Activated T-cell treated with anti-CD3 and anti-CD28 coated beads for 1 hour (primary cell): ENCODE measurements around the gene ULK1.
"Not testable (repeated sequence)": the region's sequence is repeated elsewhere in the genome, so short reads cannot be mapped to it uniquely, and the experiment has no call there.

Experiments
- DNase-seq: peaks from one replicate; pipeline ENCODE4 v3.0.0-alpha.2; 2020; ENCODE audit warnings: low read depth

The ULK1 gene

DNA sequence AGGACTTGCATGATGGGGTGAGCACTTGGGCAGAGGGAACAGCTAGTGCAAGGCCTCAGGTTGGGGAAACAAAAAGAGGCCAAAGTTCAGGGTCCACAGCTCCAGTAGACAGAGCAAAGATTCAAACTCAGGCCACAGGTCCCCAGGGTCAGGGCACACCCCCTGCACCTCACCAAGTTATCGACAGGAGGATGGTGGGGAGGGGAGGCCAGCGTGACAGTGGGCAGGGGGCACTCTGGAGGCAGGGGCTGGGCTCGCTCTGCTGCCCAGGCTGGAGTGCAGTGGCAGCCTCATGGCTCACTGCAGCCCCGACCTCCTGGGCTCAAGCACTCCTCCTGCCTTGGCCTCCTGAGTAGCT is 32.4 kb upstream of the ULK1 start:
- DNase-seq: no peak

DNA sequence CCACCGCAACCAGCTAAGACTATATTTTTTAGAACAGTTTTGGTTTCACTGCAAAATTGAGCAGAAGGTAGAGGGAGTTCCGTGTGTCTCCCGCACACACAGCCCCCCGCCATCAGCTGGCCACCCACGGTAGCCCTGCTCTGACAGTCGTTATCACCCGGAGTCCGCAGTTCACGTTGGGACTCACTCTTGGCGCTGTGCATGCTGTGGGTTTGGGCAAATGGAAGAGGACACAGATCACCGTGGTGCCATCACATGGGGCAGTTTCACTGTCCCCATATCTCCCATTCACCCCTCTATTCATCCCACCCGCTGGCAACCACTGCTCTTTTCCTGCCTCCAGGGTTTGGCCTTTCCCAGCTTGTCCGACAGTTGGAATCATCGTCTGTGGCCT is 31.8 kb upstream of the ULK1 start:
- DNase-seq: no peak

DNA sequence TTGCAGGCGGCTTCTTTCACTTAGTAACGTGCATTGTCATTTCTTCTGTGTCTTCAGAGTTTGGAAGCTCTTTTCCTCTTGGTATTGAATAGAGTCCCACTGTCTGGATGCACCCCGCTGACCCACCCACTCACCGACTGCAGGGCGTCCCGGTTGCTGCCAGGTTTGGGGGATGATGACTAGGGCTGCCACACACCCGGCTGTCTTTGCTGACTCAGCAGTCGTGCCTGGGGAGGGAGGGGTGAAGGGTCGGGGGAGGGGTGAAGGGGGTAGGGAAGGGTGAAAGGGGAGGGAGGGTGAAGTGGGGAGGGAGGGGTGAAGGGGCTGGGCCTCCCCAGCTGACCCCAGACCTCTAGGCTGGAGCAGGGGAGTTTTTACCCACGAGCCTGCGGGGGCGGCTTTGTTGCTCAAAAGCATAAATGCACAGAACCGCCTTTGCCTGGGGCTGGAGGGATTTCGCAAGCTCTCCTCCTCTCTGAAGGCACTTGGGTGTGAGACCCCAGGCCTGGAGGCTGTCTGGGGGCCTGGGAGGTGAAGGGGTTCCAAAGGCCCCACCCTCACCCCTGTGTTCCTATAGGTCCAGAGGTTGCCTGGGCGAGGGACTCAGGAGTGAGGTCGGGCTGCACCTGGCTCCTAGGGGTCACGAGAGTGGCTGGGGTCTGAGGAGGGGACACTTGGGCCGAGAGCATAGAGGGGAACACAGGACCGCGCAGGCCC is 31.3 kb upstream of the ULK1 start:
- DNase-seq: no peak

DNA sequence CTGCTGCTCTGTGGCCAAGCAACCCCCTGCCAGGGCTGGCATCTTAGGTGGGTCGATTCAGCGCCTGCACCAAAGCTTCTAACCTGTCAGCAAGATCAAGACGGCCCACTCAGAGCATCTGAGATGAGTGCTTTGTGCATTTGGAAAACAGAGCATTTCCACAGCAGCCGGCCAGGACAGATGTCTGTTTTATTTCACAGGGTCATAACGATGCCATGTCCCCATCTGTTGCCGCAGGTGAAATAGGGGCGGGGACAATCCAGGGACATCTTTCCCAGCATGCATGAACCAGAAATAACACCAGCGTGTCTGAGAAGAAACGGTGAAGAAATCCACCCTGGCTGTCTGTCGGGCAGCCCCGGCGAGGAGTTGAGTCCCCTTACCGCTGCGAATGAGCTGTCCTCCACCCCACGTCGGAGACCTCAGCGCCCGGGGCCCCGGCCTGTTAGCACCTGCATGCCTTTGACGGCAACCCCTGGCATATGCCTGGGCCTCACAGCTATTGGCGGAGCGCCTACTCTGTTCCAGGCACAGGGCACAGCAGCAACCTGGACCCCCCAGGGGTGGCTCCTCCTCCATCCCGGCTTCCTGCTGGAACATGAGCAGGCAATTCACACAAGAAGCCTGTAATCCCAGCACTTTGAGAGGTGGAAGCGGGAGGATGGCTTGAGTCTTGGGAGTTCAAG is 30.6 kb upstream of the ULK1 start:
- DNase-seq: no peak

DNA sequence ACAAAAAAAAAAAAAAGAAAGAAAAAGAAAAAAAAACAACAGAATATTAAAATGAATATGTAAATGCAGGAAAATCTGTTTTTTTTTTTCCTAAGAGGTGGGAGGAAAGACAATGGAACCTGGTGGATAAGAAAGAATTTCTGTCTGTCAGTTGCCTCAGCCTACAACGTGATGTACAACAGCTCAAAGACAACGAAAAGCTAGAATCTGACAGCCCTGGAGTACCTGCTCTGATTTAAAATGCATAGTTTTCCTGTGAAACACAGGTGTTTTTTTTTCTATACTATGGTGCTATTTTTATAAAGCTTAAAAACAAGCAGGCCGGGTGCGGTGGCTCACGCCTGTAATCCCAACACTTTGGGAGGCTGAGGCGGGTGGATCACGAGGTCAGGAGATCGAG is 30.0 kb upstream of the ULK1 start:
- DNase-seq: no peak

DNA sequence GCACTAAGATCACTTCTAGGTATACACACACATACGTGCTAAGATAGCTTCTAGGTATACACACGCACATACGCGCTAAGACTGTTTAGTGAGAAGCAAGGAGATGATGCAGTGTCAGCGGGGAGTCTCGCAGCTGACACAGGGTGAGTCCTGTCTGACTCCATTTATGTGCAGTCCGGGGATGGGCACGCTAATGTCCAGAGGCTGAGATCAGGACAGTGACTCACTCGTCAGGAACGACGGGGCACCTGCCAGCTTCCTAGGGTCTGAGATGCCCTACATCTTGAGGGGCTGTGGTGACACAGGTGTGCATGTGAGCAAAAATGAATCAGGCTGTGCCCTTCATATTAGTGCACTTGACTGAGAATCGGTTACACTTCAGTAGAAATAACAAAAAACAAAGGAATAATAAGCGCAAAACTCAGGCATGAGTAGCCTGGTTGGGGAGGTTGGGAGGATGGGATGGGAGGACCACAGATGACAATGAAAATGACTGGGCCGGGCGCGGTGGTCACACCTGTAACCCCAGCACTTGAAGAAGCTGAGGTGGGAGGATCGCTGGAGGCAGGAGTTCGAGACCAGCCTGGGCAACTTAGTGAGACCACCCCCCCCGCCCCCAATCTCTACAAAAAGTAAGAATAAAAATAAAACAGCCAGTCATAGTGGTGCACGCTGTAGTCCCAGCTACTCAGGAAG is 29.1 kb upstream of the ULK1 start:
- no peak for DNase-seq

DNA sequence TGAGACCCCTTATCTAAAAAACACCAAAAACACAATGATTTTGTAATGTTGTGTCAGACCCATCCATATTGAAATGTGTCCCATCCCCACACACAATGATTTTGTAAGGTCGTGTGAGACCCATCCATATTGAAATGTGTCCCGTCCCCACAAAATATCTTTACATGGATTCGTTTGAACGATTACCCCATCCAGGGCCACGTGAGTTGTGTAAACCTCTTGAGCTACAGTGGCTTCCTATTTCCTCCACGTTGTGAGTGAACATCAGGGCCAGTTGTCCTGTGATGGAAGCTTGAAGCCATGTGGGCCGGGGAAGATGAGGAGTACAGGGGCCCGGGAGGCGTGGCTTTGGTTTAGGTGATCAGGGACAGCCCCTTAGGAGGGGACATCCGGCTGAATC is 27.0 kb upstream of the ULK1 start:
- no peak for DNase-seq

DNA sequence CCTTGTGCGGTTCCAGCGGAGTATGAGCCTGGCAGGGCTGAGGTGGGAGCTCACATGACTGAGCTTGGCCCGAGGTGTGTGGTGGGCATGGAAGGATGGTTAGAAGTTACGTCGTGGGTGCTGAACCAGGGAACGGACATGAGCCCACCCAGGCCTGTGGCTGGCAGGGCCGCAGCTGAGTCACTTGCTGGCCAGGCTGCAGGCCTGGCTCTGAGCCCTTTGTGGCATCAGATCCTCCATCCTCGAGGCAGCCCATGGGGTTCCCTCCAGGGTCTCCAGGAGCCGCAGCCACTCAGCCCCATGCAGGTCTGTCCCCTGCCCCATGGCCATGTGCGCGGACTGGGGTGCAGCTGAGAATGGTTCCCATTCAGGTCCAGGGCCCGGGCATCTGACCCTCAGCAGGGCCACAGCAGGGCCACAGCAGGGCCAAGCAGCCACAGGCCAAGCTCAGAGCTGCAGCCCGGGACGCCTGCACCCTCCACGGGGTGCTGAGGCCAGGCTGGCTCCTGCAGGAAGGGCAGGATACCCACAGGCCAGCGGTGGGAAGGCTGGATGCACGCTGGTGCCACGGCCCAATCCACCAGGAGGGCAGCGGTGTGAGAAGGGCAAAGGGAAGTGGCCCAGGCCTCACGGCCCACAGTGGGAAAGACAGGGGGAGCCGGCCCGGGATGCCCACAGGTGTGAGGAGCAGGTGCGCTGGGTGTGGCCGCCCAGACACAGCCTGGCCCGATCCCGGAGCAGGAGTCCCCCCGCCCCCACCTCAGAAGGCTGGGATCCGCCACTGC is 26.3 kb upstream of the ULK1 start:
- no peak for DNase-seq

DNA sequence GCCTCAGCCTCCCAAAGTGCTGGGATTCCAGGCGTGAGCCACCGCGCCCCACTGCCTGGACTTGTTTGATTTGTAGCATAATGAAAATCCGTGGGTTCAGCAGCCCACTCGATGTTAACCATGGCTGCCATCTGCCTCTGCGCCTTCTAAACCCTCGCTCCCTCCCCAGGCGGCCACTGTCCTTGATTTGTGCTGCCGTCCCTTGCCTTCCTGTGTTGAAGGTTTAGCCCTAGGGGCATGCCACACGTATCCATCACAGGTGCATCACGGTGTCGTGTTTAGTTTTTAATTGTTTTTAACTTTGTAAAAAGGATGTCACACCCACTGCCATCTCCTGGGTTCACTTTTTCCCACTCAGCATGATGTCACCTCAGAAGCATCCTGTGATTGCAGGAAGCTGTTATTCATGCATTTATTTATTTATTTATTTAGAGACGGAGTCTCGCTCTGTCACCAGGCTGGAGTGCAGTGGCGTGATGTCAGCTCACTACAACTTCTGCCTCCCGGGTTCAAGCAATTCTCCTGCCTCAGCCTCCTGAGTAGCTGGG is 24.5 kb upstream of the ULK1 start:
- DNase-seq: no peak

DNA sequence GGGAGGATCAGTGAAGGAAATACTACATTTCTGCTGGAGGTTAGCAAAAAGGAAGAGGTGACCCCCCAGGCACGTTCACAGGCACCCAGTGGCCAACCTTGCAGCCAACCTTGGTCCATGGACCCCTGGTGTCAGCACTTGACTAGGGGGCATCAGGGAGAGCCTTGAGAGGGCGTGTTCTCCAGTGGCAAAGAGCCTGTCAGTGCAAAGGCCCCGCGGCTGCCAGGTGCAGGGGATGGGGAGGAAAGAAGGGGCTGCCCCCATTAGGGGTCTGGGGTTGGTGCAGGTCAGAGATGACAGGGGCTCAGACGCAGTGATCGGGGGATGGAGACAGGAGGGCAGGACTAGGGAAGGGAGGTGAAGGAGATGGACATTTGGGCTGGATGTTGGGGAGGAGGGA is 22.7 kb upstream of the ULK1 start:
- DNase-seq: no peak

DNA sequence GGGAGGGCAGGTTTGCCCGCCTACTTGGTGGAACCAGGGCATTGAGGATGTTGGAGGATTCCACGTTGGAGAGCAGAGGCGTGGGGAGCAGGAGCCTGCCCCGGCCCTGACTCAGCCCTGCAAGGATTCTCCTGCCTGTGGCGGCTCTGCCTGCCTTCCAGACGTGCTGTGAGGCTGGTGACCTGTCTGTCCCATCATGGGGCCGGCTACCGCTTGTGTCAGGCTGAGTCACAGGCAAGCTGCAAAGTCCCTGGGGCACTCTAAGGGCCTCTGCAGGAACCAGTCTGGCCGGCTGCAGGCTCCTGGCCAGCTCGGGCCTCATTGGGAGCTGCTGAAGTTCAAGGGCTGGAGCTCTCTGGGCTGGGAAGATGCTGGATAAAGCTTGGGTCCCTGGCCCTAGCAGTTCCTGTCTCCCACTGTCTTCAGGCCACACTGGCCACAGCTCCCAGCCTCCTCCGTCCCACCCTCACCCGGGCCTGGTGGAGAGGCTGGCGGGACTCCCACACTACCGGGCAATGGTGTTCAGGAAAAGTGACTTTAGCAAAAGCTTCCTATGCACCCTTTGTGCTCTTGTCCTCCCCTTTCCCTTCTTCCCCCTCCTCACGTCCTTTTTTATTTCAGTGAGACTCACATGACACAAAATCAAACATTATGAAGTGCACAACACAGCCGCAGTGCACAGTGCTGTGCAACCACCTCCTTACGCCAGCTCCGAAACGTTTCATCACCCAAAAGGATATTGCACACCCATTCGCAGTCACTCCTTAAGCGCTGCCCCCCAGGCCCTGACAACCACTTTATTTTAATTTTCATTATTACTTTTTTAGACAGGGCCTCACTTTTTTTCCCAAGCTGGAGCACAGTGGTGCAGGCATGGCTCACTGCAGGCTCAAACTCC is 22.0 kb upstream of the ULK1 start:
- DNase-seq: no peak

DNA sequence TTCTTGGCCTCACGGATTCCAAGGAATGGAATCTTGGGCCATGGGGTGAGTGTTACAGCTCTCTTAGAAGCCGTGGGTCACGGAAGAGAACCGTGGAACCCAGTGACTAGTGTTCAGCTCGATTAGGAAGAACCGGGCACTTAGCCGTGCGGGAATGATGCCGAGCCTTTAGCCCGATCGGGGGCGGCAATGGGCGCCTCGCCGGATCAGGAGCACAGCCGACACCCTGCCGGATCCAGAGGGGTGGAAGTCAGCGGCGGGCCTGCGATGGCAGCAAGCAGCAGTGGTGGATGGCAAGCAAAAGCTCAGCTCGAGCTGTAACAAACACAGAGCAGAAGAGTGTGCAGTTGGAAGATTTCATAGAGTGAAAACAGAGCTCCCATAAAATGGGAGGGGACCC is 21.1 kb upstream of the ULK1 start:
- no peak for DNase-seq

DNA sequence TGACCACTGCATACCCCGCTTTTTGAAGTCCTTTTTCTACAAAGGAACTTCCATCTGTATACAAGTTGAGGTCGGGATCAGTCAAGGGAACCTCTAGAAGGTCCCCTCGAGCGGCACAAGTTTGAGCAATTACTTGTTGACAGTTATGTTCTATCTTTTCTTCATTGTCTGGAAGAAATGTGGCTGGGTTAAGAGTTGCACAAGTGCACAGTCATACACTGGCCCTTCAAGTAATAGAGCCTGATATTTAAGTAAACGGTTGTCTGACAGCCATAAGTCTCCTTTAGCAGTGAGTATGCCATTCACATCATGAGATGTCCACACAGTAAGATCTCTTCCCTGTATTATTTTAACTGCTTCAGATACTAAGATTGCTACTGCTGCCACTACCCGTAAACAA is 19.4 kb upstream of the ULK1 start:
- not testable (repeated sequence) for DNase-seq

DNA sequence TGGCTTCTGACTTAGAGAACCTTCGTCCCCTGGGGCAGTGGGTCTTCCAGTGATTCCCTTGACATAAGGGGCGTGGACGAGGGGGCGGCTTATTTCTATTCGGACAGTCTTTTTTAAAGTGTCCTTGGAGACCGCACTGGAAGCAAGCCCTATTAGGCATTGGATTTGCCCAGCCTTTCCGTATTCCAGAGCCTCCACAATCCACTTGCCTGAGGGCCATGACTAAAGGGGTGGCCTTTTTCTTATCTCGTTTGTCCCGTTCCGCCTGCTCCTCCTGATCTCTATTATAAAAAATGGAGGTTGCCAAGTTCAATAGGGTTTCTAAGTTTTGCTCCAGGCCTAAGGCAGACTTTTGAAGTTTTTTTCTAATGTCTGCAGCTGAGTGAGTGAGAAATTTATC is 17.2 kb upstream of the ULK1 start:
- not testable (repeated sequence) for DNase-seq

DNA sequence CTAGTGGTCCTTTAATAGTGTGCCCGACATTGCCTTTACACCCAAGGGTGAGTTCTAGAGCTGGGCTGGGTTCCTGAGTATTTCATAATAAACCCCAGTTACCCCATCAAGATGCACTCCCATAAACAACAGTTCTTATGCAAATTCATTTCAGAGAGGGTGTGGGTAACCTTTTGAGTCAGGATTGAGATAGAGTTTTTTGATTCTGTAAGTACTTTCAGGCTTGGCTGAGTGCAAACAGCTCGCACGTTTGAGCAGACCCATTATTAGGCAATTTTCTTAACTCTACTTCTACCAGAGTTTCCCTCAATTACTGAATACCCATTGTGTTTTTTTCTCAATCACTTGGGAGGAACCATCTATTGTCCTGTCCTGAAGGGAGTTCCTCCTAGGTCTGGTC is 16.0 kb upstream of the ULK1 start:
- DNase-seq: not testable (repeated sequence)

DNA sequence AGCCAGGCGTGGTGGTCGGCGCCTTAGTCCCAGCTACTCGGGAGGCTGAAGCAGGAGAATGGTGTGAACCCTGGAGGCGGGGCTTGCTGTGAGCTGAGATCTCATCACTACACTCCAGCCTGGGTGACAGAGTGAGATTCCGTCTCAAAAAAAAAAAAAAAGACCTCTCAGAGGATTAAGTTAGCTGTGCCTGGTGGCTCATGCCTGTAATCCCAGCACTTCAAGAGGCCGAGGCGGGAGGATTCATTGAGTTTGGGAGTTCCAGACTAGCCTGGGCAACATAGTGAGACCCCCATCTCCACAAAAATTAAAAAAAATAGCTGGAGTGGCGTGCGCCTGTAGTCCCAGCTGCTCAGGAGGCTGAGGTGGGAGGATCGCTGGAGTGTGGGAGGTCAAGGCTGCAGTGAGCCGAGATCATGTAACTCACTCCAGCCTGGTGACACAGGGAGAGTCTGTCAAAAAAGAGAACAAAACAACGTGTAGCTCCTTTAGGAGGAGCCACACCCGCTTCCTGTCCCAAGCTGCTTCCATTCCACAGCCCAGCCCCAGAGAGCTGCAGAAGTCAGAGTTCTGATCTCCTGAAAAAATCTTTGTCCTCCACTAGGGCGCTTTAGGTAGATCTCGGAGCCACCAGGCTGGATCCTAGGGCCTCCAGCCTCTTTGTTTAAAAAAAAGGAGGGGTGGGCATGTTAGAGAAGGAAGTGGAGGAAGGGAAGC is 11.5 kb upstream of the ULK1 start:
- no peak for DNase-seq

DNA sequence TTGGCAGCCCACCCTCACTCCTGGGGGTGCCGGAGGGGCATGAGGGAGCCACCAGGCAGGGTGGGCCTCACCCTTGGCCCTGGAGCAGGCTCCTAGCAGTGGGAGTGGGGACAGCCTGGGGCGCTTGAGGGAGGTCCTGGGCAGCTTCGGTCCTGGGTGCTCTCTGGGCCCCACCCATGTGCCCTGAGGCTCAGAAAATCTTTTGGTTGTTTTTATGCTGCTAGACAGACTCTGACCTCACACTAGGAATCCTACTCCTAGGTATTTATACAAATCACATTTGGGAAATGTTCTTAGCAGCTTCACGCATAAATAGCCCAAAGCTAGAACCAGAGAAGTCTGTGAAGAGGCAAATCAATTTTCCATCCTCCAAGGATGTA is 10.9 kb upstream of the ULK1 start:
- no peak for DNase-seq

DNA sequence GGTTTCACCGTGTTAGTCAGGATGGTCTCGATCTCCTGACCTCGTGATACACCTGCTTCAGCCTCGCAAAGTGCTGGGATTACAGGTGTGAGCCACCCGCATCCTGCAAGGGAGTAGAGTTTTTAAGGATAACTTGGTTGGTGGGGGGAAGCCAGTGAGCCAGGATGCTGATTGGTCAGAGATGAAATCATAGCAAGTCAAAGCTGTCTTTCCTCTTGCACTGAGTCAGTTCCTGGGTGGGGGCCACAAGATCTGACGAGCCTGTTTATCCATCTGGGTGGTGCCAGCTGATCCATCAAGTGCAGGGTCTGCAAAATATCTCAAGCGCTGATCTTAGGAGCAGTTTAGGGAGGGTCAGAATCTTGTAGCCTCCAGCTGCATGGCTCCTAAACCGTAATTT is 9.3 kb upstream of the ULK1 start:
- not testable (repeated sequence) for DNase-seq

DNA sequence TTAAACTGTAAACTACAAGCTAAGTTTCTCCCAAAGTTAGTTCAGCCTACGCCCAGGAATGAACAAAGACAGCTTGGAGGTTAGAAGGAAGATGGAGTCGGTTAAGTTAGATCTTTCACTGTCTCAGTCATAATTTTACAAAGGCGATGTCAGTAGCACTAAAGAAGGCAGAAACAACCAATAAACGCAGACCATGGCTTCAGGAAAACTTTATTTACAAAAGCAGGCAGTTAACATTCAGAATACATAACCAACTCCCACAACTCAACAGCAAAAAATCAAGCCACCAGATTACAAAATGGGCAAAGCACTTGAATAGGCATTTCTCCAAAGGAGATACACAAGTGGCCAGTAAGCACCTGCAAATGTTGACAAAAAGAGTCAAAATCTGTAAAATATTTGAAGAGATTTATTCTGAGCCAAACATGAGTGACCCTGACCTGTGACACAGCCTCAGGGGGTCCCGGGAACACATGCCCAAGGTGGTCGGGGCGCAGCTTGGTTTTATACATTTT is 8.8 kb upstream of the ULK1 start:
- DNase-seq: no peak

DNA sequence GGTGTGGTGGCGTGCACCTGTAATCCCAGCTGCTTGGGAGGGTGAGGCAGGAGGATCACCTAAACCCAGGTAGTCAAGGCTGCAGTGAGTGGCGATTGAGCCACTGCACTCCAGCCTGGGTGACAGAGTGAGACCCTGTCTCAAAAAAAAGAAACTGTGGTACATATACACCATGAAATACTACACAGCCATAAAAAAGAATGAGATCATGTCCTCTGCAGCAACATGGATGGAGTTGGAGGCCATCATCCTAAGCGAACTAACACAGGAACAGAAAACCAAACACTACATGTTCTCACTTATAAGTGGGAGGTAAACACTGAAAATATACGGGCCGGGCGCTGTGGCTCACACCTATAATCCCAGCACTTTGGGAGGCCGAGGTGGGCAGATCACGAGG is 2.7 kb upstream of the ULK1 start:
- DNase-seq: not testable (repeated sequence)
